GM19035 (cell line): ENCODE results near the gene CRELD2.
A peak's percentile ranks its signal among the peaks of the same experiment; 100 is the strongest.

Experiments
- ATAC-seq: cut with Tn5 transposase; IDR thresholded peaks from one replicate; pipeline ENCODE4 v1.9.1; 2021; ENCODE audit not compliant: unreplicated experiment

The CRELD2 gene, protein sequence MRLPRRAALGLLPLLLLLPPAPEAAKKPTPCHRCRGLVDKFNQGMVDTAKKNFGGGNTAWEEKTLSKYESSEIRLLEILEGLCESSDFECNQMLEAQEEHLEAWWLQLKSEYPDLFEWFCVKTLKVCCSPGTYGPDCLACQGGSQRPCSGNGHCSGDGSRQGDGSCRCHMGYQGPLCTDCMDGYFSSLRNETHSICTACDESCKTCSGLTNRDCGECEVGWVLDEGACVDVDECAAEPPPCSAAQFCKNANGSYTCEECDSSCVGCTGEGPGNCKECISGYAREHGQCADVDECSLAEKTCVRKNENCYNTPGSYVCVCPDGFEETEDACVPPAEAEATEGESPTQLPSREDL

DNA sequence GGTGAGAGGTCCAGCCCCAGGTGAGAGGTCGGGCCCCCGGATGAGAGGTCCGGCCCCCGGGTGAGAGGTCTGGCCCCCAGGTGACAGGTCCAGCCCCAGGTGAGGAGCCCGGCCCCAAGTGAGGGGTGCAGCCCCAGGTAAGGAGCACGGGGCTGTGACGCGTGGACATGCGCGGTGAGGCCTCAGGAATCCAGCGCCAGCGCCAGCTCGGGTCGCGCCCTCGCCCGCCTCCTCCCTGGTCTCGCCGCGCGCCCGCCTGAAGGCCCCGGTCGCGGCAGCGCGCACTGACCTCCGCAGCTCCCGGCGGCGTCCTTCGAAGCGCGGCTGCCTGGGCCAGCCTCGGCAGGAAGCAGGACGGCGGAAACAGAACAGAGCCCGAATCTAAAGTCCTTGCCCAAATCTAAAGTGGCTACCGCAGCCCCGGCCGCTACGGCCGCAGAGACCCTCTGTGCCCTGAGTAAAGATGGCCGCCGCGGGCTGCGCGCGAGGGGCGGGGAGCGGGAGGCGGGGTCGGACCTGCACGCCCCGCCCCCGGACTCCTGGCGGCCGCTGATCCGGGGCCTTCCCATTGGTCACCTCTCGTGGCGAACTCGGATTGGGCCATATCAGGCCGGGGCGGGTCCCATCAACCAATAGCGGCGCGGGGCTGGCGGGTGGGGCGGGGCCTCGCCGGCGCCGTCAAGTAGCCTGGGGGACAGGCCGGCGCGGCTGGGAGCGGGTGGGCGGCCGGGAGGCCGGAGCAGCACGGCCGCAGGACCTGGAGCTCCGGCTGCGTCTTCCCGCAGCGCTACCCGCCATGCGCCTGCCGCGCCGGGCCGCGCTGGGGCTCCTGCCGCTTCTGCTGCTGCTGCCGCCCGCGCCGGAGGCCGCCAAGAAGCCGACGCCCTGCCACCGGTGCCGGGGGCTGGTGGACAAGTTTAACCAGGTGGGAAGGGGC lies at the start of gene CRELD2, which contains the start of gene ALG12:
CRELD2 (plus strand) TSS at position 661 of the 937 bp plus-strand sequence; CDS start at position 797, 136 bp downstream.
ALG12 (minus strand) TSS at position 465 of the 937 bp plus-strand sequence. CDS start 4,673 bp downstream, outside the sequence.
- ATAC-seq = peak; percentile 83

DNA sequence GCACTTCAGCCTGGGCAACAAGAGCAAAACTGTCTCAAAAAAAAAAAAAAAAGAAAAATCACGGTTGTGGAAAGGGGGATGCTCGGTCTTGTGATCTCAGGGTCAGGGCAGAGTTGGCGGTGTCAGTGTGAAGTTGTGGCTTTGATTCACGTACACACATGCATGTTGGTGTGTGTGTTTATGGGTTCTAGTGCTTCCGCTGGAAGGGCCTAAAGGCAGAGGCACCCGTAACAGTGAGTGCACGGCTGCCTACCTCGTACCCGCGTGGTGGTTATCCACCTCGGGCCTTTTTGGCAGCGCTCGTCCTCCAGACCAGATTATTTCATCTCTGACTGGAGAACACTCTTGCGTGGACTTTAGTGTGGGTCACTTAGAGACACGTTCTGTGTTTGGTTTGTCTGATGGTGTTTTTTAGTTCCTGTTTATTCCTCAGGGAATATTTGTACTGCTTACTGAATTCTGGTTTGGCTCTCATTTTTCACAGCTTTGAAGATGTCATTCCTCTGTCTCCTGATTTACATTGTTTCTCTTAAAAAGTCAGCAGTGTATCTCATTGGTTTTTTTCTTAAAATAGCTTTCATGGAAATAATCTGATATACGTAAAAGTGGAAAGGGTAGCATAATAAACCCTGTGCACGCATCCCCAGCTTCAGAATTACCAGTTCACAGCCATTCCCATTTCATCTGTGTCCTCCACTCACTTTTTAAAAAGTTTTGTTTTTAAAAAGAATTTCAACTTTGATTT lies 49.2 kb upstream of the CRELD2 start:
- ATAC-seq = no peak

DNA sequence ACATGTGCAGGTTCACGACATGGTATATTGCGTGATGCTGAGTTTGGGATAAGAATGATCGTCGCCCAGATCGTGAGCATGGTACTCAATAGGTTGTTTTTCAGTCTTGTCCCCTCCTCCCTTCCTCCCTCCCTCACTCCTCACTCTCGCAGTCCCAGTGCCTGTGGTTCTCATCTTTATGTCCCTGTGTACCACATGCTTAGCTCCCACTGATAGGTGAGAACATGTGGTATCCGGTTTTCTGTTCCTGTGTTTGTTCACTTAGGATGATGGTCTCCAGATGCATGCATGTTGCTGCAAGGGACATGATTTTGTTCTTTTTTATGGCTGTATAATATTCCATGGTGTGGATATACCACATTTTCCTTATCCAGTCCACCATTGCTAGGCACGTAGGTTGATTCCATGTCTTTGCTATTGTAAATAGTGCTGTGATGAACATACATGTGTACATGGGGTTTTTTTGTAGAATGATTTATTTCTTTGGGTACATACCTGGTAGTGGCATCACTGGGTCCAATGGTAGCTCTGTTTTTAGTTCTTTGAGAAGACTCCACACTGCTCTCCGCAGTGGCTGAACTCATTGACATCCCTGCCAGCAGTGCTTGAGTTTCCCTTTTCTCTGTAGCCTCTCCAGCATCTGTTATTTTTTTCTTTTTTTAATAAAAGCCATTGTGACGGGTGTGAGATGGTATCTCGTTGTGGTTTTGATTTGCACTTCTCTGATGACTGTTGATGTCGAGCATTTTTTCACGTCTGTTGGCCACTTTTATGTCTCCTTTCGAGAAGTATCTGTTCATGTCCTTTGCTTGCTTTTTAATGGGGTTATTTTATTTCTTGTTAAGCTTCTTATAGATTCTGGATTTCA lies 48.4 kb upstream of the CRELD2 start:
- ATAC-seq = no peak

DNA sequence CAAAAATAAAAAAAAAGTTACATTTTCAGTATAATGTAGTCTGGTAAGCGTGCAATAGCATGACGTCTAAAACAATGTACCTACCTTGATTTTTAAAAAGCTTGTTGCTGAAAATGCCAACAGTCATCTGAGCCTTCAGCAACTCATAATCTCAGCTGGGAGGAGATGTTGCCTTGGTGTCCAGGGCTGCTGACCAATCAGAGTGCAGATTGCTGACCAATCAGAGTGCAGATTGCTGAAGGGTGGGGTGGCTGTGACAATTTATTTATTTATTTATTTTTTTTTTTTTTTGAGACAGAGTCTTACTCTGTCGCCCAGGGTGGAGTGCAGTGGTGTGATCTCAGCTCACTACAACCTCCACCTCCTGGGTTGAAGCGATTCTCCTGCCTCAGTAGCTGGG lies 47.0 kb upstream of the CRELD2 start:
- ATAC-seq = no peak

DNA sequence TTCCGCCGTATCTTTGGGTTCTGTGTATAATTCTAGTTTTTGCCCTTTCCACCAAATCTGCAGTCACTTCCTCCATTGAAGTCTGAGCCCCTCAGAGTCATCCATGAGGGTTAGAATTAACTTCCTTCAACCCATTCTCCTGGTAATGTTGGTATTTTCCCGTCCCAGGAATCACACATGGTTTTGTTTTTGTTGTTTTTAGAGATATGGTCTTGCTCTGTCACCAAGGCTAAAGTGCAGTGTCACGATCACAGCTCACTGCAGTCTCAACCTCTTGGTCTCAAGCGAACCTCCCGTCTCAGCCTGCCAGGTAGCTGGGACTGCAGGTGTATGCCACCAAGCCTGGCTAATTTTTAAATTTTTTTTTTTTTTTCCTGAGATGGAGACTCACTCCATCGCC lies 46.1 kb upstream of the CRELD2 start:
- ATAC-seq = no peak

DNA sequence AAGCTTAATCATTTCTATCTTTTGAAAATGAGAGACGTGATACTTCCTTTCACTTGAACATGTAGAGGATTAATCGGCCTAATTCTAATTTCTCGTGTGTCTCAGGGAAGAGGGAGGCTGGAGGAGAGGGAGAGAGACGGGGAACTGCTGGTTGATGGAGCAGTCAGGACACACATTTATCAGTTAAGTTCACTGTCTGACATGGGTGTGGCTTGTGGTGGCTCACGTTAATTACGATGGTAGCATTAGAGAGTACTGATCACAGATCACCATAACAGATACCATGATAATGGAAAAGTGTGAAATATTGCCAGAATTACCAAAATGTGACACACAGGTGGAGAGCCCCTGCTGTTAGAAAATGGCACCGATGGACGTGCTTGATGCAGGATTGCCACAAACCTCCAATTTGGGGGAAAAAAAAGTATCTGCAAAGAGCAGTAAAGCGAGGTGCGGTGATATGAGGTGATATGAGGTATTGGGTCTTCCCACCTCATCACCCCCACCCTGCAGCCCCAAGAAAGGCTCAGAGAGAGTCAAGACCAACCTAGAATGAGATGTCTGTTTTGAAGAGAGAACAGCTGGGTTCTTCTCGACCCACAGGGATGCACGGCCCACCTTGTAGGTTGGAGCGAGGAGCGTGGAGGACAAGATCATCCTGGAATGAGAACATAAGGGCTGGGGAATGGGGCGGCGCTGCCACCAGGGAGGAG lies 45.0 kb upstream of the CRELD2 start:
- no peak for ATAC-seq

DNA sequence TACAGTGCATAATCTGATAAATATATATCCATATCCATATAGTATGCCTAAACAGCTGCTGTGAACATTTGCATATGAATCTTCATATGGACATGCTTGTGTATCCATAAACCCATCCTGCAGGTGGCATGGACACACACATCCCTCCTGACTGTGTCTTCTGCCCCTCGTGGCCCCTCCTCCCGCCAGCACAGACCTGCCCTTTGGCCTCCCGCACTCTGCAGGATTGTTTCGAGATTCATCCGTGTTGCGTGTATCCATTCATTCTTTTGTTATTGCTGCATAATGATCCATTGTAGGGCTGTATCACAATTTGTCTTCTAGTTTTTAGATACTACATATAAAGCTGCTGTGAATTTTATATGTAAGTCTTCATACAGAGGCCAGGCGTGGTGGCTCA lies 40.8 kb upstream of the CRELD2 start:
- ATAC-seq = no peak

DNA sequence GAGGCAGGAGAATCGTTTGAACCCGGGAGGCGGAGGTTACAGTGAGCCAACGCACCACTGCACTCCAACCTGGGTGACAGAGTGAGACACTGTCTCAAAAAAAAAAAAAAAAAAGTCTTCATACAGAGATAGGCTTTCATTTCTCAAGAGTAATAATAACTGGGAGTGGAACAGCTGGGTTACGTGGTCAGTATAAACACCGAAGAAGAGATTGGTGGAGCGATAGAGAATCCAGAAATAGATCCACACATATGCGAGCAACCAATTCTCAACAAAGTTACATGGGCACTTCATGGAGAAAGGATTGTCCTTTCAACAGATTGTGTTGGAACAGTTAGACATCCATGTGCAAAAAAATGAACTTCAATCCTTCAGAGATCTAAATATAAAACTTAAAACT lies 40.2 kb upstream of the CRELD2 start:
- ATAC-seq = no peak

DNA sequence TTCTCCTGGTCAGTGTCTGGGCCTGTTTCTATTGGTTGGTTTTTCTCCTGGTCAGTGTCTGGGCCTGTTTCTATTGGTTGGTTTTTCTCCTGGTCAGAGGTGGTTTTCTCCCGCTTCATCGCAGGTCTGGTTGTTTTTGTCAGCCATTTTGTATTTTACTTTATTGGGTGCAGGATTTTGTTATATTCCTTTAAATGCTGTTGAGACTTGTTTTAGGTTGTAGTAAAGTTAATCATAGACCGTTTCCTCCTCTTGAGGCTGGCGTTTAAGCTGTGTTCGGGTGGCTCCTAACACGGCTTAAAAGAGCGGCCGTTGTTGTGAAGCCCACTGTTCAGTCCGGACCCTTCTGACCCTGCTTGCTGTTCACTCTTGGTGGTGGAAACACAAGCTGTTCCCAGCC lies 38.6 kb upstream of the CRELD2 start:
- ATAC-seq = no peak

DNA sequence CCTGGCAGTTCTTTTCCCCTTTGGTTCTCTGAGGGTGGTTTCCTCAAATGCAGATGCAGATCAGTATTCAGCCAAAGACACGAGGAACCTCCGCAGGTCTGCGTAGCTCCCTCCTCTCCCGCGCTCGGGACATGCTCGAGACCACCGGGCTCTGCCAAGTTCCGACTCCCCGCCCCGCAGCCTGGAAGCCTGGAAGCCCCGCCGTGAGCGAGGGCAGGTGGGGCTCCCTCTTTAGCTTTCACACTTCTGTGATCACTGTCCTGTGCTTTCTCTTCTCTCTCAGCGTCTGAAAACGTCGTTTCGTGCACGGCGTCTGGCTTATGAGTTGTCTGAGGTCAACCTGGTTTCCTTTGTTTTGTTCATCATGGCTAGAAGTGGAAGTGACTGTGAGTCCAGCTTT lies 38.2 kb upstream of the CRELD2 start:
- ATAC-seq = no peak

DNA sequence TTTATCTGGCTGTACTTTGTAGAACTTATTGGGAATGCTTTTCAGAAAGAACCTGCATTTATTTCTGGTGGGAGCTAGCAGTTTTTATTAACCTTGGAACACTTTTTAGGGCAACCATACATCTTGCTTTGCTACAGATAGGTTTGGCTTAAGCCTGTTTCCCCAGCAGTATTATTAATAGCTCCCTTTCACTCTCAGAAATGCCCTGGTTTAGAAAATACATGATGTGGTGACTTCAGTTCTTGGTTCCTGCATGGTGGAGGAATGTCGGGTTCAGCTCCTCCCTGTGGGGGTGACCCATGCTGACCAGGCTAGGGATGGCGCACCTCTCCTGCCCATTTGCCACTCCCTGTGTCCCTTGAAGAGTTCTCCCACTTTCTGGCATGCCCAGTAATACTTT lies 36.6 kb upstream of the CRELD2 start:
- ATAC-seq = no peak

DNA sequence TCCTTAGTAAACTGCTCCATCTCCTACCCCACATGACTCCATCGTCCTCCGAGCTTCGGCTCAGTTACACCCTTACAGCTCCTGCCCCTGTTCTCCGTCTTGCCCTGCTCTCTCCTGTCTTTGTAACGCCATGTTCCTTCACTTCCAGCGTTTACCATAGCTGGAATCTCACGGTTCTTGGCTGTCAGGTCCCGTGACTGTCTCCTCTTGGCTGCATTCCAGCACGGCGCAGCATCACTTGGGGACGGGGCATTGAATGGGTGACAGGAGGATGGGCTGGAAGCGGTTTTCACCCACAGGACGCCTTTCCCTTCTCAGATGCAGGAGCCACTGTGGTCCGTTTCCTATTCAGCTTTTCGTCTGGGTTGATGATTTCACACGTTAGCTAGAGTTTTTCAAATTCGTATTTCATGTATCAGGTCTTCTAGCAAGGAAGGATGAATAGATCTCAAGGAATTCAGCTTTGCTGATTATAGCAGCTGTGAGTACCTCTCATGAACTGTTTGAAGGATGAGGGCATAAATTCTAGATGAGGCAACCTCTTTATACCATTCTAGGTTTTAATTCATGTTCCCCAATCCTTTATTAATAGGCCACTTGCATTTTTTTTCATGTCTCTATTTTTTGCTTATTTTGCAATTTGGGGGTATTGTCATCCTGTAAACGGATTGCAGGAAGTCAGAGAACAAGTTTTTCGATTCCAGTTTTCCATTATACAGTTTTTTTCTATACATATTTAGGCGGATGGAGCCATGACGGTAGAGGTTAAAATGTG lies 35.7 kb upstream of the CRELD2 start:
- no peak for ATAC-seq

DNA sequence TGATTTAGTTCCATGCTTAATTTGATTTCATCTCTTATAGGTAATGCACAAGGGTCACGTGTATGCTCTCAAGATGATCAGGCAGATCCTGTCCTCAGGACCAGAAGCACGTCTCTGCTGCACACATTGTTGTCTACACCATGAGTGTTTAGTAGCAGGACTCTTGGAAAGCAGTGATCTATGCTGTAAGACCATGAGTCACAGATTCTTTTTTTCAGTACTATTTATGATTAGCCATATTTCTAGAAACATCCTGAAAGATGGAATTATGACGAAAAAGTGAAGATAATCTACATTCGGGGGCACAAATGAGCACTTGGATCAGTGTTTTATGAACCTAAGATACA lies 35.2 kb upstream of the CRELD2 start:
- ATAC-seq = no peak

DNA sequence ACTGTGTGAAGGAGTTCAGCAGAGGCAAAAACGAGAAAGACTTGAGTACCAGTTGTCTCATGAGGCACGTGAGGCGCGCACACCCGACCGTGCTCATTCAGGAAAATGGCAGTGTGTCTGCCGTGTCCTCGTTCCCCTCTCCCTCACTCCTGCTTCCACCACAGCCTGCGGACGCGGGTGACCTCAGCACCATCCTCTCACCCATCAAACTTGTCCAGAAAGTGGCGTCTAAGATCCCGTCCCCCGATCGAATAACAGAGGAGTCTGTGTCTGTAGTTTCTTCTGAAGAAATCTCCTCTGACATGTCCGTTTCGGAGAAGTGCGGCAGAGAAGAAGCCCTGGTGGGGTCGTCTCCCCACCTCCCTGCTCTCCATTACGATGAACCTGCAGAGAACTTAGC lies 34.4 kb upstream of the CRELD2 start:
- ATAC-seq = no peak

DNA sequence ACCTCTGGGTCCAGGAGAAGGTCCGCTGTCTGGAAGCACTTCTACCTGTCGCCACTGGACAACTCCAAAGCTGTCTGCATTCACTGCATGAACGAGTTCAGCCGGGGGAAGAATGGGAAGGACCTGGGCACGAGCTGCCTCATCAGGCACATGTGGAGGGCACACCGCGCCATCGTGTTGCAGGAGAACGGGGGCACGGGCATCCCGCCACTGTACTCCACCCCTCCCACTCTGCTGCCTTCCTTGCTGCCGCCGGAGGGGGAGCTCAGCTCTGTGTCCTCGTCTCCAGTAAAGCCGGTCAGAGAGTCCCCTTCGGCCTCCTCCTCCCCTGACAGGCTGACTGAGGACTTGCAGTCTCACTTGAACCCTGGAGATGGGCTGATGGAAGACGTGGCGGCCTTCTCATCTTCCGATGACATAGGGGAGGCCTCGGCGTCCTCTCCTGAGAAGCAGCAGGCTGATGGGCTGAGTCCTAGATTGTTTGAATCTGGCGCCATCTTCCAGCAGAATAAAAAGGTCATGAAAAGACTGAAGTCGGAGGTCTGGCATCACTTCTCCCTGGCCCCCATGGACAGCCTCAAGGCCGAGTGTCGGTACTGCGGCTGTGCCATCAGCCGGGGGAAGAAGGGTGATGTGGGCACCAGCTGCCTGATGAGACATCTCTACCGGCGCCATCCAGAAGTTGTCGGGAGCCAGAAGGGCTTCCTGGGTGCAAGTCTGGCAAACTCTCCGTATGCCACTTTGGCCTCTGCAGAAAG lies 33.8 kb upstream of the CRELD2 start:
- no peak for ATAC-seq

DNA sequence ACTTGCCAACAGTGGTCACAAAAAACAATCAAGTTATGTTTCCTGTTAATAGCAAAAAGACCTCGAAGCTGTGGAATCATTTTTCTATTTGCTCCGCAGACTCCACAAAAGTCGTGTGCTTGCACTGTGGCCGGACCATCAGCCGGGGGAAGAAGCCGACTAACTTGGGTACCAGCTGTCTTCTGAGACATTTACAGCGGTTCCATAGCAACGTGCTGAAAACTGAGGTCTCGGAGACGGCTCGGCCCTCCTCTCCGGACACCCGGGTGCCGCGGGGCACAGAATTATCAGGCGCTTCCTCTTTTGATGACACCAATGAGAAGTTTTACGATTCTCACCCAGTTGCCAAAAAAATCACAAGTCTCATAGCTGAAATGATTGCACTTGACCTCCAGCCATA lies 33.2 kb upstream of the CRELD2 start:
- no peak for ATAC-seq

DNA sequence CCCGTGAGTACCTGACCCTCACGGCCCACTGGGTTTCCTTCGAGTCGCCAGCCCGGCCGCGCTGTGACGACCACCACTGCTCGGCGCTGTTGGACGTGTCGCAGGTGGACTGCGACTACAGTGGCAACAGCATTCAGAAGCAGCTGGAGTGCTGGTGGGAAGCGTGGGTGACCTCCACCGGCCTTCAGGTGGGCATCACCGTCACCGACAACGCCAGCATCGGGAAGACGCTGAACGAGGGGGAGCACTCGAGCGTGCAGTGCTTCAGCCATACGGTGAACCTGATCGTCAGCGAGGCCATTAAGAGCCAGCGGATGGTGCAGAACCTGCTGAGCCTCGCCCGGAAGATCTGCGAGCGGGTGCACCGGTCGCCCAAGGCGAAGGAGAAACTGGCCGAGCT lies 32.6 kb upstream of the CRELD2 start:
- ATAC-seq = no peak

DNA sequence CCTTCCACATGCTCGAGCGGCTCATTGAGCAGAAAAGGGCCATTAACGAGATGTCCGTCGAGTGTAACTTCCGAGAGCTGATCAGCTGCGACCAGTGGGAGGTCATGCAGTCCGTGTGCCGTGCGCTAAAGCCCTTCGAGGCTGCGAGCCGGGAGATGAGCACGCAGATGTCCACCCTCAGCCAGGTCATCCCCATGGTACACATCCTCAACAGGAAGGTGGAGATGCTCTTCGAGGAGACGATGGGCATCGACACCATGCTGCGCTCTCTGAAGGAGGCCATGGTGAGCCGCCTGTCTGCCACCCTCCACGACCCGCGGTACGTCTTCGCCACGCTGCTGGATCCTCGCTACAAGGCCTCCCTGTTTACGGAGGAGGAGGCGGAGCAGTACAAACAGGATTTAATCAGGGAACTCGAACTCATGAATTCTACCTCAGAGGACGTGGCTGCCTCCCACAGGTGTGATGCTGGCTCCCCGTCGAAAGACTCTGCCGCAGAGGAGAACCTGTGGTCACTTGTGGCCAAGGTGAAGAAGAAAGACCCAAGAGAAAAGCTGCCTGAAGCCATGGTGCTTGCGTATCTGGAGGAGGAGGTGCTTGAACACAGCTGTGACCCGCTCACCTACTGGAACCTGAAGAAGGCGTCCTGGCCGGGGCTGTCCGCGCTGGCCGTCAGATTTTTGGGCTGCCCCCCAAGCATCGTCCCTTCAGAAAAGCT lies 31.9 kb upstream of the CRELD2 start:
- ATAC-seq = no peak
